GM13976 (cell line): ENCODE results near the gene ATPAF2.

ENCODE experiments used
- DNase-seq: peaks from one replicate; pipeline ENCODE4 v3.0.0; 2012; ENCODE audit warnings: low spot score
- in situ Hi-C: fragments of 300-500 bp; cut with MboI; formaldehyde crosslinking; loops from one replicate; pipeline ENCODE4 v1.12.0; 2022; ENCODE audit warnings: low sequenced_read_pairs, mixed read lengths, inconsistent platforms; ENCODE audit not compliant: unreplicated experiment
- TF ChIP-seq, protein P1 (sequence below): IDR thresholded peaks from 2 replicates; pipeline ENCODE4 v1.5.1; 2012; ENCODE audit warnings: borderline replicate concordance, mild to moderate bottlenecking; ENCODE audit not compliant: insufficient read depth; ENCODE audit errors: extremely low read depth, missing control alignments, control extremely low read depth

Gene ATPAF2

GRCh38 chr17:18071751-18072150 is 32.8 kb upstream of the ATPAF2 start:
- DNase-seq = no peak
- TF ChIP-seq, protein P1, sequence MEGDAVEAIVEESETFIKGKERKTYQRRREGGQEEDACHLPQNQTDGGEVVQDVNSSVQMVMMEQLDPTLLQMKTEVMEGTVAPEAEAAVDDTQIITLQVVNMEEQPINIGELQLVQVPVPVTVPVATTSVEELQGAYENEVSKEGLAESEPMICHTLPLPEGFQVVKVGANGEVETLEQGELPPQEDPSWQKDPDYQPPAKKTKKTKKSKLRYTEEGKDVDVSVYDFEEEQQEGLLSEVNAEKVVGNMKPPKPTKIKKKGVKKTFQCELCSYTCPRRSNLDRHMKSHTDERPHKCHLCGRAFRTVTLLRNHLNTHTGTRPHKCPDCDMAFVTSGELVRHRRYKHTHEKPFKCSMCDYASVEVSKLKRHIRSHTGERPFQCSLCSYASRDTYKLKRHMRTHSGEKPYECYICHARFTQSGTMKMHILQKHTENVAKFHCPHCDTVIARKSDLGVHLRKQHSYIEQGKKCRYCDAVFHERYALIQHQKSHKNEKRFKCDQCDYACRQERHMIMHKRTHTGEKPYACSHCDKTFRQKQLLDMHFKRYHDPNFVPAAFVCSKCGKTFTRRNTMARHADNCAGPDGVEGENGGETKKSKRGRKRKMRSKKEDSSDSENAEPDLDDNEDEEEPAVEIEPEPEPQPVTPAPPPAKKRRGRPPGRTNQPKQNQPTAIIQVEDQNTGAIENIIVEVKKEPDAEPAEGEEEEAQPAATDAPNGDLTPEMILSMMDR = no peak
- in situ Hi-C loops = no loop called here

GRCh38 chr17:18070861-18071340 is 31.9 kb upstream of the ATPAF2 start:
- TF ChIP-seq, protein P1 = no peak
- DNase-seq = peak; percentile 46

DNA sequence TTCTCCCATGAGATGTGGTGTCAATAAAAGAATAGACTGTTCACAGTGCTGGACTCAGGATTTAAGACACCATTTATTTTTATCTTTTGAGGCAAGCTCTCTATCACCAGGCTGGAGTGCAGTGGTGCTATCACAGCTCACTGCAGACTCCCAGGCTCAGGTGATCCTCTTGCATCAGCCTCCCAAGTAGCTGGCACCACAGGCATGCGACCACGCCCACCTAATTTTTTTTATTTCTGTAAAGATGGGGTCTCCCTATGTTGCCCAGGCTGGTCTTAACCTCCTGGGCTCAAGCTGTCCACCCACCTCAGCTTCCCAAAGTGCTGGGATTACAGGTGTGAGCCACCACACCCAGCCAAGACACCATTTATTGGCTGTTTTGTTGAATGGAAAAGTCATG is 30.1 kb upstream of the ATPAF2 start:
- in situ Hi-C loops = no loop called here
- TF ChIP-seq, protein P1 = no peak
- DNase-seq = no peak

More at GRCh38 chr17:18070861-18071340, 31.9 kb upstream of the ATPAF2 start:
- in situ Hi-C loops = no loop called here

GRCh38 chr17:18066866-18067265 is 27.9 kb upstream of the ATPAF2 start:
- in situ Hi-C loops = no loop called here
- TF ChIP-seq, protein P1 = no peak
- no peak for DNase-seq

DNA sequence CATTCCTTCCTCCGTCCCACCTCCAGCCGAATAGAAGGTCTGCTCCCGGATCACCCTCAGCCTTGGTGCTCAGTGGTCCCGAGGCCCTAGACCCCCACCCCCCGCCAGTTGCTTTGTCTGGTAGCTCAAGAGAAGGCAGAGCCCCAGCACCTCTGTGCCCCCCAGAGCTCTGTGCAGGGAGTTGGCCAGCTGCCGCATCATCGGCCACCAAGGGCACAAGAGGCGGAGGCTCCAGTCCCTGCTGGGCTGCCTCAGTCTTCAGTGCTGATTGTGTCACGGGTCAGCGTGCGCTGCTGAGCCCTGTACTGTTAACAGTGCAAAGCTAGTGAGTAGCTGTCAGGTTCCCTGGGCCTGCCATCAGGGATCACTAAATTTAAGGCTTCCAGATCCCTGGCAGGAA is 26.6 kb upstream of the ATPAF2 start:
- no peak for DNase-seq
- TF ChIP-seq, protein P1 = no peak
- in situ Hi-C loops = no loop called here

DNA sequence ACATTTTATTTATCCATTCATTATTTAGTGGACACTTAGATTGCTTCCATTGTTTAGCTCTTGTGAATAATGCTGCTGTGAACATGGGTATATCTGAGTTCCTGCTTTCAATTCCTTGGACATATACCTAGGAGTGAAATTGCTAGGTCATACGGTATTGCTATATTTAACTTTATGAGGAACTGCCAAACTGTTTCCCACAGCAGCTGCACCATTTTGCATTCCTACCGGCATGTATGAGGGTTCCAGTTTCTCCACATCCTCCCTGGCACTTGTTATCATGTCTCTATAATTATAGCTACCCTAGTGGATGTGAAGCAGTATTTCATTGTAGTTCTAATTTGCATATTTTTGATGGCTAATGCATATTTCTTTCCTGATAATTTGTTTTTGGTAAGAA is 25.1 kb upstream of the ATPAF2 start:
- no peak for DNase-seq
- in situ Hi-C loops = no loop called here
- TF ChIP-seq, protein P1 = no peak

- TF ChIP-seq, protein P1 = no peak
- in situ Hi-C loops = no loop called here
- DNase-seq = no peak
These were observed 20.3 kb upstream of the ATPAF2 start for GRCh38 chr17:18059283-18059682.
